WTC11 (cell line): Measurements from ENCODE around the gene ZSCAN10.
"Not testable (repeated sequence)": the region's sequence is repeated elsewhere in the genome, so short reads cannot be mapped to it uniquely, and the experiment has no call there.

ENCODE experiments used
- CTCF ChIP-seq: fragments of 200-600 bp; IDR thresholded peaks from 2 replicates; pipeline ENCODE4 v1.8.0; 2022; ENCODE audit warnings: antibody characterized with exemption
- GRHL2 ChIP-seq: fragments of 250-450 bp; sonication (Bioruptor Pico); IDR thresholded peaks from 2 replicates; pipeline ENCODE4 v1.8.0; 2022; ENCODE audit warnings: mild to moderate bottlenecking, moderate library complexity; ENCODE audit not compliant: insufficient replicate concordance, severe bottlenecking
- HMGA2 ChIP-seq: fragments of 250-450 bp; sonication (Bioruptor Pico); IDR thresholded peaks from 2 replicates; pipeline ENCODE4 v1.4.0; 2021; ENCODE audit warnings: mild to moderate bottlenecking, moderate library complexity
- TEAD4 ChIP-seq: sonication (generic); formaldehyde crosslinking; IDR thresholded peaks from 2 replicates; pipeline ENCODE4 v1.8.0; 2022; ENCODE audit warnings: mild to moderate bottlenecking, missing genetic modification reagents
- TP53 ChIP-seq: sonication (generic); formaldehyde crosslinking; IDR thresholded peaks from 2 replicates; pipeline ENCODE4 v1.8.1; 2023; ENCODE audit warnings: mild to moderate bottlenecking, missing genetic modification reagents

GRCh38 chr16:3052571-3053329, 46.3 kb downstream of the ZSCAN10 start:
- not testable (repeated sequence) for TF ChIP-seq CTCF; HMGA2 (CRISPR knock-in tag); TEAD4 (CRISPR knock-in tag); TP53; GRHL2
